ENCODE results near the gene LTO1.

LTO1 gene

GRCh38 chr11:69674886-69675714 lies at the start of gene LTO1:
TSS of gene LTO1 (minus strand) at chr11:69675353. CDS start at chr11:69675239, 114 bp downstream.
- Mint-ChIP-seq H3K4me1 (peaks cover 33% of the 10 kb centered on the region), H3K9me3 (no peaks in the 10 kb centered on the region), H3K27me3 (no peaks in the 10 kb centered on the region), H3K4me3 (peak within 1 kb of the TSS; percentile 98), H3K36me3 (peaks cover 3% of the 10 kb centered on the region), H3K27ac (peak within 1 kb of the TSS; percentile 96)

GRCh38 chr11:69721745-69722144 lies 46.6 kb upstream of the LTO1 start:
- Mint-ChIP-seq H3K27ac (no peak overlapping the region), H3K27me3 (peaks cover 36% of the 10 kb centered on the region), H3K36me3 (no peaks in the 10 kb centered on the region), H3K4me1 (no peaks in the 10 kb centered on the region), H3K9me3 (no peaks in the 10 kb centered on the region), H3K4me3 (no peak overlapping the region)

- H3K4me1 Mint-ChIP-seq = no peaks in the 10 kb centered on the region
- H3K36me3 Mint-ChIP-seq = no peaks in the 10 kb centered on the region
- peaks cover 34% of the 10 kb centered on the region for H3K27me3 Mint-ChIP-seq
- no peaks in the 10 kb centered on the region for H3K9me3 Mint-ChIP-seq
- H3K27ac Mint-ChIP-seq = no peak overlapping the region
- no peak overlapping the region for H3K4me3 Mint-ChIP-seq
Observed at GRCh38 chr11:69721106-69721505, 46.0 kb upstream of the LTO1 start.

- no peak overlapping the region for H3K4me3 Mint-ChIP-seq
- no peaks in the 10 kb centered on the region for H3K36me3 Mint-ChIP-seq
- H3K4me1 Mint-ChIP-seq = no peaks in the 10 kb centered on the region
- H3K9me3 Mint-ChIP-seq = no peaks in the 10 kb centered on the region
- no peak overlapping the region for H3K27ac Mint-ChIP-seq
- H3K27me3 Mint-ChIP-seq = peaks cover 24% of the 10 kb centered on the region
Observed at GRCh38 chr11:69718912-69719311, 43.8 kb upstream of the LTO1 start.

GRCh38 chr11:69718147-69718546 lies 43.0 kb upstream of the LTO1 start:
- Mint-ChIP-seq H3K27ac (no peak overlapping the region), H3K36me3 (no peaks in the 10 kb centered on the region), H3K27me3 (peaks cover 26% of the 10 kb centered on the region), H3K4me1 (no peaks in the 10 kb centered on the region), H3K9me3 (no peaks in the 10 kb centered on the region), H3K4me3 (no peak overlapping the region)

- peaks cover 3% of the 10 kb centered on the region for H3K4me1 Mint-ChIP-seq
- no peak overlapping the region for H3K27ac Mint-ChIP-seq
- no peak overlapping the region for H3K4me3 Mint-ChIP-seq
- H3K27me3 Mint-ChIP-seq = peaks cover 22% of the 10 kb centered on the region
- H3K36me3 Mint-ChIP-seq = no peaks in the 10 kb centered on the region
- H3K9me3 Mint-ChIP-seq = no peaks in the 10 kb centered on the region
Observed at GRCh38 chr11:69716891-69717747, 42.0 kb upstream of the LTO1 start.

- no peaks in the 10 kb centered on the region for H3K36me3 Mint-ChIP-seq
- no peaks in the 10 kb centered on the region for H3K9me3 Mint-ChIP-seq
- peaks cover 10% of the 10 kb centered on the region for H3K4me1 Mint-ChIP-seq
- H3K4me3 Mint-ChIP-seq = no peak overlapping the region
- peaks cover 20% of the 10 kb centered on the region for H3K27me3 Mint-ChIP-seq
- H3K27ac Mint-ChIP-seq = no peak overlapping the region
Observed at GRCh38 chr11:69716099-69716498, 40.9 kb upstream of the LTO1 start.

GRCh38 chr11:69715446-69715845 lies 40.3 kb upstream of the LTO1 start:
- H3K27me3 Mint-ChIP-seq = peaks cover 17% of the 10 kb centered on the region
- H3K36me3 Mint-ChIP-seq = no peaks in the 10 kb centered on the region
- H3K4me1 Mint-ChIP-seq = peaks cover 10% of the 10 kb centered on the region
- no peak overlapping the region for H3K4me3 Mint-ChIP-seq
- H3K9me3 Mint-ChIP-seq = no peaks in the 10 kb centered on the region
- H3K27ac Mint-ChIP-seq = no peak overlapping the region

GRCh38 chr11:69711822-69712801 lies 37.0 kb upstream of the LTO1 start:
- H3K27ac Mint-ChIP-seq = peak overlapping the region; percentile 68
- H3K4me3 Mint-ChIP-seq = peak overlapping the region; percentile 80
- no peaks in the 10 kb centered on the region for H3K9me3 Mint-ChIP-seq
- peaks cover 10% of the 10 kb centered on the region for H3K4me1 Mint-ChIP-seq
- H3K36me3 Mint-ChIP-seq = no peaks in the 10 kb centered on the region
- peaks cover 6% of the 10 kb centered on the region for H3K27me3 Mint-ChIP-seq

GRCh38 chr11:69708736-69709401 lies 33.7 kb upstream of the LTO1 start:
- Mint-ChIP-seq H3K27ac (no peak overlapping the region), H3K36me3 (no peaks in the 10 kb centered on the region), H3K9me3 (no peaks in the 10 kb centered on the region), H3K27me3 (peaks cover 18% of the 10 kb centered on the region), H3K4me1 (peaks cover 13% of the 10 kb centered on the region), H3K4me3 (no peak overlapping the region)

- Mint-ChIP-seq H3K27ac (no peak overlapping the region), H3K27me3 (peaks cover 23% of the 10 kb centered on the region), H3K9me3 (no peaks in the 10 kb centered on the region), H3K4me3 (no peak overlapping the region), H3K36me3 (no peaks in the 10 kb centered on the region), H3K4me1 (peaks cover 17% of the 10 kb centered on the region)
Observed at GRCh38 chr11:69707176-69707575, 32.0 kb upstream of the LTO1 start.

- Mint-ChIP-seq H3K36me3 (no peaks in the 10 kb centered on the region), H3K27ac (no peak overlapping the region)
Observed at GRCh38 chr11:69705901-69706787, 31.0 kb upstream of the LTO1 start.

GRCh38 chr11:69705351-69705811 lies 30.2 kb upstream of the LTO1 start:
- no peak overlapping the region for H3K27ac Mint-ChIP-seq
- peaks cover 30% of the 10 kb centered on the region for H3K27me3 Mint-ChIP-seq
- H3K4me3 Mint-ChIP-seq = peak overlapping the region; percentile 42
- no peaks in the 10 kb centered on the region for H3K9me3 Mint-ChIP-seq
- no peaks in the 10 kb centered on the region for H3K36me3 Mint-ChIP-seq
- peaks cover 10% of the 10 kb centered on the region for H3K4me1 Mint-ChIP-seq

More at GRCh38 chr11:69705901-69706787, 31.0 kb upstream of the LTO1 start:
- peaks cover 10% of the 10 kb centered on the region for H3K4me1 Mint-ChIP-seq
- H3K9me3 Mint-ChIP-seq = no peaks in the 10 kb centered on the region
- no peak overlapping the region for H3K4me3 Mint-ChIP-seq
- H3K27me3 Mint-ChIP-seq = peaks cover 24% of the 10 kb centered on the region
